OCI-LY1 (cell line): ENCODE results near the gene MCF2L.

Source experiments
- CTCF ChIP-seq: fragments of 200-600 bp; sonication (generic), shearing (Covaris generic); IDR thresholded peaks from 2 replicates; pipeline ENCODE4 v1.5.1; 2017; ENCODE audit warnings: mild to moderate bottlenecking, antibody characterized with exemption, low read length, moderate library complexity, mixed read lengths
- EZH2 ChIP-seq: fragments of 200-600 bp; sonication (generic), shearing (Covaris generic); IDR thresholded peaks from 2 replicates; pipeline ENCODE4 v1.8.0; 2017; ENCODE audit warnings: borderline replicate concordance, mixed run types, mild to moderate bottlenecking, antibody characterized with exemption, low read length, moderate library complexity, mixed read lengths

- TF ChIP-seq CTCF (no peak), EZH2 (no peak)
Measured at GRCh38 chr13:112943309-112944125, 25.5 kb upstream of the MCF2L start.
